ENCODE results near the gene PCDHB8.
"Not testable (repeated sequence)": the region's sequence is repeated elsewhere in the genome, so short reads cannot be mapped to it uniquely, and the experiment has no call there.

Gene PCDHB8

DNA sequence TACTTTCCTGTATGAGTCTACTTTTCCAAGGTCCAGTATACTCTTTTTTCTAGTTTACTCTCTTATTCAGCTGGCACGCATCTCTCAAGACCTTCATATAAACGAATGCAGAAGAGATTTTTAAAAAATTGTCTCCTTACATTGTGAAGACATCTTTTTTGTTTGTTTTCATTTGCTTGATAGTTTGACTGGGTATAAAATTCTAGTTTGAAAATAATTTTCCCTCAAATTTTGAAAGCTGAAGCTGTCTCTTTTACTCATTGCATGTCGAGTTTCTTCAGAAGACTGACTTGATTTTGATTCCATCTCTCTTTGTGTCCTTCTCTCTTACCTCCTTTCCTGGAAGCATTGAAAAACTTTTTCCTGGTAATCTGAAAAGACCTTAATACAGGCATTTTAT, 18.8 kb downstream of the PCDHB8 start:
- H3K9me3 ChIP-seq = no peaks in the 10 kb centered on the region

DNA sequence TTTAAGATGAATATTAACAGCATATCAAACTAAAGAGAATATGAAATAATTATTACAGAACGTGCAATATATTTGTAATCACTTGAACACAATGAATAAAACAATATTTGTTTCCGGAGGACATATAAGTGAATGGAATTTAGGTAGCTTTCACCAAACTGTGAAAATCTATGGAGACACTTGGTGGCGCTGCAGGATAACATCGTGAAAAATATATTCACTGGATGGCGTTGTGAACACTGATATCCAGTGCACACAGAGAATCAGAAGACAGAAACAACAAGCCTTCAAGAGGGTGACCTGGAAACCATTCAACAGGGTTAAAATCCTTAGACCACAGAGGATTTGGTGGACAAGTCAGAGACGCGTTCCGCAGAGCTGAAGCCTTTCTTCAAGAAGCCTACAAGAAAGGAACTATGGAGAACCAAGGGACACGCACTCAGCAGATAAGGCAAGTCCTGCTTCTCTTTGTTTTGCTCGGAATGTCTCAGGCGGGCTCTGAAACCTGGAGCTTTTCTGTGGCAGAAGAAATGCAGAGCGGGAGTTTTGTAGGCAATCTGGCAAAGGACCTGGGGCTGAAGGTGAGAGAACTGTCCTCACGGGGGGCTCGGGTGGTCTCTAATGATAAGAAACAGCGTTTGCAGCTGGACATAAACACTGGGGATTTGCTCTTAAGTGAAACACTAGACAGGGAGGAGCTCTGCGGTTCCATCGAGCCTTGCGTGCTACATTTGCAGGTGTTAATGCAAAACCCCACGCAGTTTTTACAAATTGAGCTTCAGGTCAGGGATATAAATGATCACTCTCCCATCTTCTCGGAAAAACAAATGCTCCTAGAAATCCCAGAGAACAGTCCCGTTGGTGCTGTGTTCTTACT, 22.0 kb downstream of the PCDHB8 start, which contains the start of gene PCDHB11:
Gene PCDHB11, plus strand, starts transcription at position 269 of the 877 bp plus-strand sequence. Its CDS starts 148 bp downstream, at position 417.
- Histone ChIP-seq H3K9me3 (no peaks in the 10 kb centered on the region), H3K36me3 (replicated peaks) (no peaks in the 10 kb centered on the region), H3K27me3 (ENCODE audit: low read depth) (no peaks in the 10 kb centered on the region), H3K4me1 (no peaks in the 10 kb centered on the region), H3K4me3 (no peak within 1 kb of the TSS)
- in situ Hi-C loops (cut with MboI; ENCODE audit: low sequenced_read_pairs) = loop anchor here (25.0 kb wide), 1 partner anchor 363 kb away; no protein-coding TSS in a partner anchor
- DNase-seq (ENCODE audit: low spot score in 2 of 2) = peak; percentile 4 to 47

More for the DNA sequence above, 18.8 kb downstream of the PCDHB8 start:
- DNase-seq (ENCODE audit: low spot score in 2 of 2) = no peak
- no peaks in the 10 kb centered on the region for H3K27me3 ChIP-seq (ENCODE audit: low read depth)
- no peaks in the 10 kb centered on the region for H3K36me3 ChIP-seq (replicated peaks)
- no peak overlapping the region for H3K4me3 ChIP-seq
- H3K4me1 ChIP-seq = no peaks in the 10 kb centered on the region
- in situ Hi-C loops (cut with MboI; ENCODE audit: low sequenced_read_pairs) = no loop called here

DNA sequence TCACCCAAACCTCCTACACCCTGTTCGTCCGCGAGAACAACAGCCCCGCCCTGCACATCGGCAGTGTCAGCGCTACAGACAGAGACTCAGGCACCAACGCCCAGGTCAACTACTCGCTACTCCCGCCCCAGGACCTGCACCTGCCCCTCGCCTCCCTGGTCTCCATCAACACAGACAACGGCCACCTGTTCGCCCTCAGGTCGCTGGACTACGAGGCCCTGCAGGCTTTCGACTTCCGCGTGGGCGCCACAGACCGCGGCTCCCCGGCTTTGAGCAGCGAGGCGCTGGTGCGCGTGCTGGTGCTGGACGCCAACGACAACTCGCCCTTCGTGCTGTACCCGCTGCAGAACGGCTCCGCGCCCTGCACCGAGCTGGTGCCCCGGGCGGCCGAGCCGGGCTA, 23.5 kb downstream of the PCDHB8 start:
- H3K9me3 ChIP-seq; H3K36me3 ChIP-seq (replicated peaks); DNase-seq (ENCODE audit: low spot score in 2 of 2); H3K27me3 ChIP-seq (ENCODE audit: low read depth); H3K4me1 ChIP-seq; H3K4me3 ChIP-seq: not testable (repeated sequence)
- in situ Hi-C loops (cut with MboI; ENCODE audit: low sequenced_read_pairs) = loop anchor here (25.0 kb wide), 1 partner anchor 361 kb away; no protein-coding TSS in a partner anchor

DNA sequence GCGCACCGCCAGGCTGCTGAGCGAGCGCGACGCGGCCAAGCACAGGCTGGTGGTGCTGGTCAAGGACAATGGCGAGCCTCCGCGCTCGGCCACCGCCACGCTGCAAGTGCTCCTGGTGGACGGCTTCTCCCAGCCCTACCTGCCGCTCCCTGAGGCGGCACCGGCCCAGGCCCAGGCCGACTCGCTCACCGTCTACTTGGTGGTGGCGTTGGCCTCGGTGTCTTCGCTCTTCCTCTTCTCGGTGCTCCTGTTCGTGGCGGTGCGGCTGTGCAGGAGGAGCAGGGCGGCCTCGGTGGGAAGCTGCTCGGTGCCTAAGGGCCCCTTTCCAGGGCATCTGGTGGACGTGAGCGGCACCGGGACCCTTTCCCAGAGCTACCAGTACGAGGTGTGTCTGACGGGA, 24.1 kb downstream of the PCDHB8 start:
- H3K27me3 ChIP-seq (ENCODE audit: low read depth); H3K9me3 ChIP-seq; H3K36me3 ChIP-seq (replicated peaks); H3K4me1 ChIP-seq; DNase-seq (ENCODE audit: low spot score in 2 of 2); H3K4me3 ChIP-seq: not testable (repeated sequence)
- in situ Hi-C loops (cut with MboI; ENCODE audit: low sequenced_read_pairs) = loop anchor here (25.0 kb wide), 1 partner anchor 361 kb away; no protein-coding TSS in a partner anchor

DNA sequence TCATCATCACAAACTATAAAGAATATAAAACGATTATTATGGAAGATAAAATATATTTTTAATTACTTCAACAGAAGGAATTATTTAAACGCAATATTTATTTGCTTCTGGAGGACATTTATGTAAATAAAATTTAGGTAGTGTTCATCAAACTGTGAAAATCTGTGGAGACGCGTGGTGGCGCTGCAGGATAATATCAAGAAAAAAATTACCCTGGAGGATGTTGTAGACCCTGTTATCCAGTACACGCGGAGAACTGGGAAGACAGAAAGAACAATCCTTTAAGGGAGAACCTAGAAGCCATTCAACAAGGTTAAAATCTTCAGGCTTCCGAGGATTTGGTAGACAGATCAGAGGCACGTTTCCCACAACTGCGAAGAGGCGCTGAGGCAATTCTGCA, 30.9 kb downstream of the PCDHB8 start, which contains the start of gene PCDHB12:
Gene PCDHB12, plus strand, starts transcription at position 242 of the 400 bp plus-strand sequence. CDS start 189 bp downstream, outside the sequence.
- no peak within 1 kb of the TSS for H3K4me3 ChIP-seq
- in situ Hi-C loops (cut with MboI; ENCODE audit: low sequenced_read_pairs) = loop anchor here (25.0 kb wide), 1 partner anchor 354 kb away; no protein-coding TSS in a partner anchor
- no peak for DNase-seq (ENCODE audit: low spot score in 2 of 2)

DNA sequence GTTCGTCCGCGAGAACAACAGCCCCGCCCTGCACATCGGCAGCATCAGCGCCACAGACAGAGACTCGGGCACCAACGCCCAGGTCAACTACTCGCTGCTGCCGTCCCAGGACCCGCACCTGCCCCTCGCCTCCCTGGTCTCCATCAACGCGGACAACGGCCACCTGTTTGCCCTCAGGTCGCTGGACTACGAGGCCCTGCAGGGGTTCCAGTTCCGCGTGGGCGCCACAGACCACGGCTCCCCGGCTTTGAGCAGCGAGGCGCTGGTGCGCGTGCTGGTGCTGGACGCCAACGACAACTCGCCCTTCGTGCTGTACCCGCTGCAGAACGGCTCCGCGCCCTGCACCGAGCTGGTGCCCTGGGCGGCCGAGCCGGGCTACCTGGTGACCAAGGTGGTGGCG, 32.7 kb downstream of the PCDHB8 start:
- H3K4me1 ChIP-seq; H3K4me3 ChIP-seq; H3K27me3 ChIP-seq (ENCODE audit: low read depth); H3K9me3 ChIP-seq; H3K36me3 ChIP-seq (replicated peaks); DNase-seq (ENCODE audit: low spot score in 2 of 2): not testable (repeated sequence)
- in situ Hi-C loops (cut with MboI; ENCODE audit: low sequenced_read_pairs) = loop anchor here (25.0 kb wide), 1 partner anchor 352 kb away; no protein-coding TSS in a partner anchor

More for the DNA sequence above, 30.9 kb downstream of the PCDHB8 start, which contains the start of gene PCDHB12:
- no peaks in the 10 kb centered on the region for H3K4me1 ChIP-seq
- no peaks in the 10 kb centered on the region for H3K9me3 ChIP-seq
- no peaks in the 10 kb centered on the region for H3K27me3 ChIP-seq (ENCODE audit: low read depth)
- H3K36me3 ChIP-seq (replicated peaks) = no peaks in the 10 kb centered on the region

DNA sequence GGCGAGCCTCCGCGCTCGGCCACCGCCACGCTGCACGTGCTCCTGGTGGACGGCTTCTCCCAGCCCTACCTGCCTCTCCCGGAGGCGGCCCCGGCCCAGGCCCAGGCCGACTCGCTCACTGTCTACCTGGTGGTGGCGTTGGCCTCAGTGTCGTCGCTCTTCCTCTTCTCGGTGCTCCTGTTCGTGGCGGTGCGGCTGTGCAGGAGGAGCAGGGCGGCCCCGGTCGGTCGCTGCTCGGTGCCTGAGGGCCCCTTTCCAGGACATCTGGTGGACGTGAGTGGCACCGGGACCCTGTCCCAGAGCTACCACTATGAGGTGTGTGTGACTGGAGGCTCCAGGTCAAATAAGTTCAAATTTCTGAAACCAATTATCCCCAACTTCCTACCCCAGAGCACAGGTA, 33.3 kb downstream of the PCDHB8 start:
- DNase-seq (ENCODE audit: low spot score in 2 of 2); H3K36me3 ChIP-seq (replicated peaks); H3K27me3 ChIP-seq (ENCODE audit: low read depth); H3K4me3 ChIP-seq; H3K9me3 ChIP-seq; H3K4me1 ChIP-seq: not testable (repeated sequence)
- in situ Hi-C loops (cut with MboI; ENCODE audit: low sequenced_read_pairs) = loop anchor here (25.0 kb wide), 1 partner anchor 351 kb away; no protein-coding TSS in a partner anchor

DNA sequence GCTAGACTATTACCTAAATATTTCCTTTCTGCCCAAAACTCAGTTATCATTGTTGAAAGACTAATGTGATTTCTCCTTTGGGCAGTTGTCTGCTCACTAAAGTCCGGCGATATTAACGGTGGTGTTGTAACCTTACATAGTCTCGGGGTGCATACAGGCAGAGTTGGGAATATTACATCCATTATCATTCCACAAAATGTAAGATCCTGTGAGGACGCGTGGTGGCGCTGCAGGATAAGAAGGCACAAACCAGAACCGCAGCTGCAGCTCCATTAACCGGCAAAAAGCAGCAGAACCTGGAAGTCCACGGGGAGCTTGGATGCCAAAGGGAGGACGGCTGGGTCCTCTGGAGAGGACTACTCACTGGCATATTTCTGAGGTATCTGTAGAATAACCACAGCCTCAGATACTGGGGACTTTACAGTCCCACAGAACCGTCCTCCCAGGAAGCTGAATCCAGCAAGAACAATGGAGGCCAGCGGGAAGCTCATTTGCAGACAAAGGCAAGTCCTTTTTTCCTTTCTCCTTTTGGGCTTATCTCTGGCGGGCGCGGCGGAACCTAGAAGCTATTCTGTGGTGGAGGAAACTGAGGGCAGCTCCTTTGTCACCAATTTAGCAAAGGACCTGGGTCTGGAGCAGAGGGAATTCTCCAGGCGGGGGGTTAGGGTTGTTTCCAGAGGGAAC, 36.2 kb downstream of the PCDHB8 start, which contains the start of gene PCDHB13:
Gene PCDHB13, plus strand, starts transcription at position 264 of the 684 bp plus-strand sequence. Its CDS starts 205 bp downstream, at position 469.
- H3K4me1 ChIP-seq; H3K27me3 ChIP-seq (ENCODE audit: low read depth); H3K36me3 ChIP-seq (replicated peaks); H3K9me3 ChIP-seq: not testable (repeated sequence)
- in situ Hi-C loops (cut with MboI; ENCODE audit: low sequenced_read_pairs) = loop anchor here (25.0 kb wide), 1 partner anchor 349 kb away; no protein-coding TSS in a partner anchor
- peak; percentile 65 to 86 for DNase-seq (ENCODE audit: low spot score in 2 of 2)
- peak within 1 kb of the TSS; percentile 17 for H3K4me3 ChIP-seq

DNA sequence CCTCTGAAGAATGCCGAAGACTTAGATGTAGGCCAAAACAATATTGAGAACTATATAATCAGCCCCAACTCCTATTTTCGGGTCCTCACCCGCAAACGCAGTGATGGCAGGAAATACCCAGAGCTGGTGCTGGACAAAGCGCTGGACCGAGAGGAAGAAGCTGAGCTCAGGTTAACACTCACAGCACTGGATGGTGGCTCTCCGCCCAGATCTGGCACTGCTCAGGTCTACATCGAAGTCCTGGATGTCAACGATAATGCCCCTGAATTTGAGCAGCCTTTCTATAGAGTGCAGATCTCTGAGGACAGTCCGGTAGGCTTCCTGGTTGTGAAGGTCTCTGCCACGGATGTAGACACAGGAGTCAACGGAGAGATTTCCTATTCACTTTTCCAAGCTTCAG, 37.0 kb downstream of the PCDHB8 start:
- in situ Hi-C loops (cut with MboI; ENCODE audit: low sequenced_read_pairs) = loop anchor here (25.0 kb wide), 1 partner anchor 348 kb away; no protein-coding TSS in a partner anchor
- not testable (repeated sequence) for H3K27me3 ChIP-seq (ENCODE audit: low read depth); H3K4me1 ChIP-seq; H3K36me3 ChIP-seq (replicated peaks); H3K9me3 ChIP-seq; DNase-seq (ENCODE audit: low spot score in 2 of 2); H3K4me3 ChIP-seq

DNA sequence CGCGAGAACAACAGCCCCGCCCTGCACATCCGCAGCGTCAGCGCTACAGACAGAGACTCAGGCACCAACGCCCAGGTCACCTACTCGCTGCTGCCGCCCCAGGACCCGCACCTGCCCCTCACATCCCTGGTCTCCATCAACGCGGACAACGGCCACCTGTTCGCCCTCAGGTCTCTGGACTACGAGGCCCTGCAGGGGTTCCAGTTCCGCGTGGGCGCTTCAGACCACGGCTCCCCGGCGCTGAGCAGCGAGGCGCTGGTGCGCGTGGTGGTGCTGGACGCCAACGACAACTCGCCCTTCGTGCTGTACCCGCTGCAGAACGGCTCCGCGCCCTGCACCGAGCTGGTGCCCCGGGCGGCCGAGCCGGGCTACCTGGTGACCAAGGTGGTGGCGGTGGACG, 37.9 kb downstream of the PCDHB8 start:
- H3K4me3 ChIP-seq; H3K36me3 ChIP-seq (replicated peaks); DNase-seq (ENCODE audit: low spot score in 2 of 2); H3K4me1 ChIP-seq; H3K27me3 ChIP-seq (ENCODE audit: low read depth); H3K9me3 ChIP-seq: not testable (repeated sequence)
- in situ Hi-C loops (cut with MboI; ENCODE audit: low sequenced_read_pairs) = loop anchor here (25.0 kb wide), 1 partner anchor 347 kb away; no protein-coding TSS in a partner anchor

DNA sequence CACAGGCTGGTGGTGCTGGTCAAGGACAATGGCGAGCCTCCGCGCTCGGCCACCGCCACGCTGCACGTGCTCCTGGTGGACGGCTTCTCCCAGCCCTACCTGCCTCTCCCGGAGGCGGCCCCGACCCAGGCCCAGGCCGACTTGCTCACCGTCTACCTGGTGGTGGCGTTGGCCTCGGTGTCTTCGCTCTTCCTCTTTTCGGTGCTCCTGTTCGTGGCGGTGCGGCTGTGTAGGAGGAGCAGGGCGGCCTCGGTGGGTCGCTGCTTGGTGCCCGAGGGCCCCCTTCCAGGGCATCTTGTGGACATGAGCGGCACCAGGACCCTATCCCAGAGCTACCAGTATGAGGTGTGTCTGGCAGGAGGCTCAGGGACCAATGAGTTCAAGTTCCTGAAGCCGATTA, 38.4 kb downstream of the PCDHB8 start:
- not testable (repeated sequence) for H3K9me3 ChIP-seq; H3K27me3 ChIP-seq (ENCODE audit: low read depth); H3K4me3 ChIP-seq; H3K36me3 ChIP-seq (replicated peaks); H3K4me1 ChIP-seq; DNase-seq (ENCODE audit: low spot score in 2 of 2)
- in situ Hi-C loops (cut with MboI; ENCODE audit: low sequenced_read_pairs) = loop anchor here (25.0 kb wide), 1 partner anchor 346 kb away; no protein-coding TSS in a partner anchor

DNA sequence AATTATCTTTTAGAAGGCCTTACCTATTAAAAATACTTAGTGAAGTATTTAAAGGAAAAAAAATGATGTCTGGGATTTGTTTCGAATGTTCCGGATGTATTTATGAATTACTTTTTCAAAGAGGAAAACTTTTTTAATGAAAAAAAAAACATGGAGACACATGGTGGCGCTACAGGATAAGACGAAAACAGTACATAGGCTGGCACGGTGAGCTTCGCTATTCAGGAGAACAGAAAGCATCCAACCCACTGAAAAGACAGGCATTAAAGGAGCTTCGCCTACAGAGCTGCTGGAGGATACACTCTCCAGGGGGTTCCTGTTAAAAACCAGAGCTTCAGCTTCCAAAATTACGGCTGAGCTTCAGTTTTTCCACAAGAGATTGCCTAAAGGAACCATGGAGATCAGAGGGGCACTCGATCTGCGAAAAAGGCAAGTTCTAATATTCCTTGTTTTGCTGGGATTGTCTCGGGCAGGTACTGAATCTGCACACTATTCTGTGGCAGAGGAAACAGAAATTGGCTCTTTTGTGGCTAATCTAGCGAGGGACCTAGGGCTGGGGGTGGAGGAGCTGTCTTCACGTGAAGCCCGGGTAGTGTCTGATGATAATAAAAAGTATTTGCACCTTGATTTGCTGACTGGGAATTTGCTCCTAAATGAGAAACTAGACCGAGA, 45.7 kb downstream of the PCDHB8 start, which contains the start of gene PCDHB14:
Gene PCDHB14, plus strand, starts transcription at position 232 of the 672 bp plus-strand sequence. Its CDS starts 163 bp downstream, at position 395.
- peak; percentile 26 to 30 for DNase-seq (ENCODE audit: low spot score in 2 of 2)
- no peak within 1 kb of the TSS for H3K4me3 ChIP-seq
- no peaks in the 10 kb centered on the region for H3K9me3 ChIP-seq
- no peaks in the 10 kb centered on the region; the same call in 1 of the 2 replicates for H3K27me3 ChIP-seq (ENCODE audit: low read depth)
- no peaks in the 10 kb centered on the region for H3K4me1 ChIP-seq
- in situ Hi-C loops (cut with MboI; ENCODE audit: low sequenced_read_pairs) = loop anchor here (25.0 kb wide), 1 partner anchor 339 kb away; no protein-coding TSS in a partner anchor
- no peaks in the 10 kb centered on the region for H3K36me3 ChIP-seq (replicated peaks)

DNA sequence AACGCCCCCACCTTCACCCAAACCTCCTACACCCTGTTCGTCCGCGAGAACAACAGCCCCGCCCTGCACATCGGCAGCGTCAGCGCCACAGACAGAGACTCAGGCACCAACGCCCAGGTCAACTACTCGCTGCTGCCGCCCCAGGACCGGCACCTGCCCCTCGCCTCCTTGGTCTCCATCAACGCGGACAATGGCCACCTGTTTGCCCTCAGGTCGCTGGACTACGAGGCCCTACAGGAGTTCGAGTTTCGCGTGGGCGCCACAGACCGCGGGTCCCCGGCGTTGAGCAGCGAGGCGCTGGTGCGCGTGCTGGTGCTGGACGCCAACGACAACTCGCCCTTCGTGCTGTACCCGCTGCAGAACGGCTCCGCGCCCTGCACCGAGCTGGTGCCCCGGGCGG, 47.3 kb downstream of the PCDHB8 start:
- H3K36me3 ChIP-seq (replicated peaks); H3K4me1 ChIP-seq; DNase-seq (ENCODE audit: low spot score in 2 of 2); H3K4me3 ChIP-seq; H3K9me3 ChIP-seq; H3K27me3 ChIP-seq (ENCODE audit: low read depth): not testable (repeated sequence)
- in situ Hi-C loops (cut with MboI; ENCODE audit: low sequenced_read_pairs) = loop anchor here (25.0 kb wide), 1 partner anchor 337 kb away; no protein-coding TSS in a partner anchor

Data from HAP-1 (cell line).